SH-SY5Y (cell line): ENCODE results near the gene ACO1.

Experiments used
- GATA2 ChIP-seq: IDR thresholded peaks from 2 replicates; pipeline ENCODE4 v1.6.1; 2011; ENCODE audit warnings: mild to moderate bottlenecking, low read depth, low read length
- GATA3 ChIP-seq: IDR thresholded peaks from 2 replicates; pipeline ENCODE4 v1.6.1; 2011; ENCODE audit warnings: low read depth, mild to moderate bottlenecking, low read length, moderate library complexity

DNA sequence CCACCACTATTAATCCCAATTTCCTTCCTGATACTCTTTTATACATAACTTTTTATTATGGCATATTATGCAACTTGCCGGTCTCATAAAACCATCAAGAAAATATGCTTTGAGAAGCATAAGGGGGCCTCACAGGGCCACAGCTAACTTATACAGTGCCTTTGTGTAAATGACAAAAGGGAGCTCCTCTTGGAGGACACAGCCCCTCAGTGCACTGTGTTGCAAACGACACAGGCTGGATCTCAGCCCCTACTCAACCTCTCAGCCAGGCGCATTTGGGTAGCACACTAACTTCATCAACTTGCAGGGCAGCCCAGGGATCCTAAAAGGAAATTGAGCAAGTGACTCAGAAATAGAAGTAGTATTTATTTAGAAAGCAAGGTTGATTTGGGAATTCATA, 106.2 kb downstream of the ACO1 start:
- TF ChIP-seq GATA3 (no peak), GATA2 (no peak)
